Measurements from ENCODE around the gene MYL9. TPM values are rescaled to one million over a fixed set of nuclear protein-coding genes. Genes with fewer than 3 reads are reported as not detected.

The MYL9 gene
- total and polyA plus RNA-seq, 2 donors from 2014 or later = 294 to 576 TPM

GRCh38 chr20:36579996-36580545 is 38.8 kb downstream of the MYL9 start:
- Histone ChIP-seq H3K4me3 (ENCODE audit: low read length in 3 of 3) (no peak overlapping the region), H3K9me3 (ENCODE audit: control insufficient read depth in 2 of 3, insufficient read depth in 1 of 3, low read length in 3 of 3) (no peaks in the 10 kb centered on the region), H3K9ac (ENCODE audit: low read length in 3 of 3) (no peak overlapping the region), H3K36me3 (ENCODE audit: control insufficient read depth in 2 of 3, insufficient read depth in 3 of 3, low read length in 3 of 3) (peaks cover 6 to 21% (median 14%) of the 10 kb centered on the region in 3 donors), H3K27ac (ENCODE audit: low read depth in 2 of 2, low read length in 2 of 2) (peak overlapping the region; percentile 32 to 48), H3K27me3 (ENCODE audit: control insufficient read depth, insufficient read depth, low read length) (no peaks in the 10 kb centered on the region), H3K4me1 (ENCODE audit: control insufficient read depth in 2 of 3, insufficient read depth in 2 of 3, low read depth in 1 of 3, low read length in 3 of 3) (peaks cover 0 to 27% (median 23%) of the 10 kb centered on the region in 3 donors)
- intact Hi-C loops (cut with DNase I) = no loop called here
- DNase-seq = peak in 2 of 5 donors; percentile 35 to 75
- no peak for TF ChIP-seq CTCF (IDR thresholded peaks at IDR 0.05; ENCODE audit: borderline replicate concordance, extremely low read depth, insufficient read depth)
- FAIRE-seq = no peak

GRCh38 chr20:36582322-36582721 is 41.0 kb downstream of the MYL9 start:
- H3K27ac ChIP-seq (ENCODE audit: low read depth in 2 of 2, low read length in 2 of 2) = no peak overlapping the region
- no peaks in the 10 kb centered on the region for H3K9me3 ChIP-seq (ENCODE audit: control insufficient read depth in 2 of 3, insufficient read depth in 1 of 3, low read length in 3 of 3)
- peaks cover 6 to 21% (median 14%) of the 10 kb centered on the region in 3 donors for H3K36me3 ChIP-seq (ENCODE audit: control insufficient read depth in 2 of 3, insufficient read depth in 3 of 3, low read length in 3 of 3)
- H3K27me3 ChIP-seq (ENCODE audit: control insufficient read depth, insufficient read depth, low read length) = no peaks in the 10 kb centered on the region
- FAIRE-seq (no peak), DNase-seq (no peak)
- peaks cover 0 to 23% (median 17%) of the 10 kb centered on the region in 3 donors for H3K4me1 ChIP-seq (ENCODE audit: control insufficient read depth in 2 of 3, insufficient read depth in 2 of 3, low read depth in 1 of 3, low read length in 3 of 3)
- TF ChIP-seq CTCF (IDR thresholded peaks at IDR 0.05; ENCODE audit: borderline replicate concordance, extremely low read depth, insufficient read depth) = no peak
- intact Hi-C loops (cut with DNase I) = no loop called here
- H3K4me3 ChIP-seq (ENCODE audit: low read length in 3 of 3) = no peak overlapping the region
- no peak overlapping the region for H3K9ac ChIP-seq (ENCODE audit: low read length in 3 of 3)

GRCh38 chr20:36582821-36583220 is 41.5 kb downstream of the MYL9 start:
- Histone ChIP-seq H3K4me1 (ENCODE audit: control insufficient read depth in 2 of 3, insufficient read depth in 2 of 3, low read depth in 1 of 3, low read length in 3 of 3) (peaks cover 0 to 23% (median 17%) of the 10 kb centered on the region in 3 donors), H3K27me3 (ENCODE audit: control insufficient read depth, insufficient read depth, low read length) (no peaks in the 10 kb centered on the region), H3K9ac (ENCODE audit: low read length in 3 of 3) (no peak overlapping the region), H3K27ac (ENCODE audit: low read depth in 2 of 2, low read length in 2 of 2) (no peak overlapping the region), H3K36me3 (ENCODE audit: control insufficient read depth in 2 of 3, insufficient read depth in 3 of 3, low read length in 3 of 3) (peaks cover 6 to 21% (median 14%) of the 10 kb centered on the region in 3 donors), H3K4me3 (ENCODE audit: low read length in 3 of 3) (no peak overlapping the region), H3K9me3 (ENCODE audit: control insufficient read depth in 2 of 3, insufficient read depth in 1 of 3, low read length in 3 of 3) (no peaks in the 10 kb centered on the region)
- no peak for TF ChIP-seq CTCF (IDR thresholded peaks at IDR 0.05; ENCODE audit: borderline replicate concordance, extremely low read depth, insufficient read depth)
- DNase-seq (no peak), FAIRE-seq (no peak)
- intact Hi-C loops (cut with DNase I) = no loop called here

All from kidney (tissue), 14 donors.